HCT116 (cell line): ENCODE data around the gene FCHSD2. TPM values are rescaled to one million over a fixed set of nuclear protein-coding genes. Genes with fewer than 3 reads are reported as not detected.

Source experiments
- ATAC-seq: fragments of 200-7000 bp; cut with Tn5 transposase; 2 replicates; pipeline ENCODE4 v1.9.1; 2020; ENCODE audit warnings: mild to moderate bottlenecking, moderate library complexity
- BruUV-seq: library from RNA; stranded (reverse); fragments of 400-500 nt; replicated peaks from 2 replicates; lab custom pipeline; 2021; lab: Mats Ljungman, UMichigan
- CTCF ChIA-PET: fragments of 300-600 bp; sonication (Branson Sonifier 250); formaldehyde crosslinking; loops from one replicate; lab custom pipeline; 2021; ENCODE audit warnings: antibody characterized with exemption; lab: Charles Lee
- POLR2A ChIA-PET: fragments of 300-600, 350-600 bp; sonication (Branson Sonifier 250); formaldehyde crosslinking; loops from one replicate; lab custom pipeline; 2021; ENCODE audit warnings: antibody characterized with exemption; lab: Charles Lee
- RAD21 ChIA-PET, 2 experiments: fragments of 300-600 bp; sonication (Branson Sonifier 250); formaldehyde crosslinking; loops; one replicate each; lab custom pipeline; 2023; ENCODE audit warnings: low total read pairs in 2 of 2; ENCODE audit not compliant: uncharacterized antibody in 2 of 2, unreplicated experiment in 2 of 2, low non-redundant PET in 1 of 2; lab: Charles Lee
- DNase-seq: peaks from one replicate; pipeline ENCODE4 v3.0.0-alpha.2; 2010; ENCODE audit warnings: low read depth, low spot score
- H2AFZ ChIP-seq: fragments of 200-600 bp; shearing (Covaris generic), sonication (generic); 2 replicates; pipeline ENCODE4 v1.6.1; 2017; ENCODE audit warnings: low read depth, mixed run types, mixed read lengths, antibody characterized with exemption, low read length; ENCODE audit not compliant: poor library complexity, severe bottlenecking
- H3K27ac ChIP-seq: 2 replicates; pipeline ENCODE4 v1.5.1; 2012; ENCODE audit warnings: low read depth, low read length
- H3K27me3 ChIP-seq: fragments of 200-600 bp; sonication (generic); 2 replicates; pipeline ENCODE4 v1.6.1; 2016; ENCODE audit warnings: mixed run types, low read length, mixed read lengths; ENCODE audit not compliant: insufficient read depth
- H3K36me3 ChIP-seq, 2 experiments: fragments of 200-500 bp in 1 of 2; fragments of 200-600 bp in 1 of 2; sonication (Bioruptor generic) in 1 of 2; sonication (generic) in 1 of 2; 2 replicates each; pipeline versions ENCODE4 v1.5.1 to v1.6.1; 2014 to 2016; ENCODE audit warnings: low read length in 2 of 2, inconsistent platforms in 1 of 2, mixed read lengths in 1 of 2, mixed run types in 1 of 2; ENCODE audit not compliant: insufficient read depth in 2 of 2, control insufficient read depth in 1 of 2
- H3K4me1 ChIP-seq, 2 experiments: fragments of 200-600 bp in 1 of 2; sonication (generic) in 1 of 2; 2 replicates each; pipeline versions ENCODE4 v1.5.1 to v1.6.1; 2012 to 2017; ENCODE audit warnings: low read length in 2 of 2, inconsistent platforms in 1 of 2, mild to moderate bottlenecking in 1 of 2, mixed read lengths in 1 of 2, mixed run types in 1 of 2, moderate library complexity in 1 of 2; ENCODE audit not compliant: insufficient read depth in 2 of 2, control insufficient read depth in 1 of 2
- H3K4me2 ChIP-seq: fragments of 200-600 bp; sonication (generic); 2 replicates; pipeline ENCODE4 v1.6.1; 2017; ENCODE audit warnings: mixed run types, low read length, mixed read lengths
- H3K4me3 ChIP-seq, 2 experiments: fragments of 200-600 bp in 1 of 2; sonication (generic) in 1 of 2; replicated peaks in 1 of 2; 2 replicates each; pipeline ENCODE4 v1.5.1; 2011 to 2016; ENCODE audit warnings: low read length in 2 of 2, control low read depth in 1 of 2, low read depth in 1 of 2, mild to moderate bottlenecking in 1 of 2, mixed read lengths in 1 of 2, mixed run types in 1 of 2
- H3K79me2 ChIP-seq: fragments of 200-600 bp; sonication (generic); 2 replicates; pipeline ENCODE4 v1.6.1; 2017; ENCODE audit warnings: mild to moderate bottlenecking, mixed run types, low read length, moderate library complexity, mixed read lengths; ENCODE audit not compliant: insufficient read depth
- H3K9ac ChIP-seq: fragments of 200-600 bp; sonication (generic); 2 replicates; pipeline ENCODE4 v1.6.1; 2016; ENCODE audit warnings: low read length, mixed read lengths
- H3K9me2 ChIP-seq: fragments of 200-600 bp; sonication (generic), shearing (Covaris generic); 2 replicates; pipeline ENCODE4 v1.6.1; 2017; ENCODE audit warnings: mixed run types, mild to moderate bottlenecking, moderate library complexity; ENCODE audit not compliant: insufficient read depth
- H3K9me3 ChIP-seq, 2 experiments: fragments of 200-500 bp in 1 of 2; fragments of 200-600 bp in 1 of 2; sonication (Bioruptor generic) in 1 of 2; sonication (generic) in 1 of 2; 2 replicates each; pipeline ENCODE4 v1.6.1; 2014 to 2017; ENCODE audit warnings: low read length in 2 of 2, mixed read lengths in 2 of 2, inconsistent platforms in 1 of 2, low read depth in 1 of 2, mild to moderate bottlenecking in 1 of 2, mixed run types in 1 of 2, moderate library complexity in 1 of 2; ENCODE audit not compliant: control insufficient read depth in 1 of 2, insufficient read depth in 1 of 2
- H4K20me1 ChIP-seq: fragments of 200-600 bp; sonication (generic), shearing (Covaris generic); 2 replicates; pipeline ENCODE4 v1.6.1; 2017; ENCODE audit warnings: mixed run types, mild to moderate bottlenecking, moderate library complexity; ENCODE audit not compliant: insufficient read depth
- EGR1 ChIP-seq: IDR thresholded peaks from 2 replicates; pipeline ENCODE4 v1.6.1; 2012; ENCODE audit warnings: low read depth
- EZH2phosphoT487 ChIP-seq: fragments of 200-600 bp; IDR thresholded peaks from 2 replicates; pipeline ENCODE4 v1.6.1; 2018; ENCODE audit warnings: antibody characterized with exemption, borderline replicate concordance
- FOSL1 ChIP-seq: IDR thresholded peaks from 2 replicates; pipeline ENCODE4 v1.6.1; 2012; ENCODE audit warnings: low read depth
- MAX ChIP-seq: IDR thresholded peaks from 2 replicates; pipeline ENCODE4 v1.6.1; 2012
- POLR2AphosphoS5 ChIP-seq: IDR thresholded peaks from 2 replicates; pipeline ENCODE4 v1.6.1; 2011; ENCODE audit warnings: mild to moderate bottlenecking, low read depth, low read length, moderate library complexity
- RAD21 ChIP-seq: IDR thresholded peaks from 2 replicates; pipeline ENCODE4 v1.6.1; 2012; ENCODE audit warnings: low read depth, mild to moderate bottlenecking
- SIN3A ChIP-seq: IDR thresholded peaks from 2 replicates; pipeline ENCODE4 v1.6.1; 2012; ENCODE audit warnings: low read depth
- SP1 ChIP-seq: IDR thresholded peaks from 2 replicates; pipeline ENCODE4 v1.6.1; 2012; ENCODE audit warnings: low read depth
- TCF7L2 ChIP-seq: IDR thresholded peaks from 2 replicates; pipeline ENCODE4 v1.7.0; 2011; ENCODE audit warnings: borderline replicate concordance, inconsistent platforms; ENCODE audit not compliant: insufficient read depth, insufficient read length; ENCODE audit errors: extremely low read depth
- ZFX ChIP-seq: fragments of 450-650 bp; IDR thresholded peaks from 2 replicates; pipeline ENCODE4 v1.6.1; 2017
- ZNF274 ChIP-seq: fragments of 200-500 bp; sonication (Bioruptor generic); IDR thresholded peaks from 2 replicates; pipeline ENCODE4 v1.6.1; 2014; ENCODE audit warnings: mild to moderate bottlenecking, low read depth, low read length, inconsistent platforms
- intact Hi-C: fragments of 100-400 bp; cut with micrococcal nuclease; formaldehyde crosslinking; loops from 2 replicates; pipeline ENCODE4 v1.10.0; 2022
- total RNA-seq: library from RNA; stranded (reverse); gene quantifications from one replicate; pipeline ENCODE4 v1.2.1, GENCODE V29; 2021; ENCODE audit not compliant: unreplicated experiment
- TF ChIP-seq, protein P1 (sequence below): IDR thresholded peaks from 2 replicates; pipeline ENCODE4 v1.6.1; 2012
- TF ChIP-seq, protein P2 (sequence below): IDR thresholded peaks from 2 replicates; pipeline ENCODE4 v1.6.1; 2011; ENCODE audit warnings: mild to moderate bottlenecking, low read length, moderate library complexity; ENCODE audit not compliant: insufficient replicate concordance; ENCODE audit errors: extremely low read depth
- TF ChIP-seq, protein P3 (sequence below), 3 experiments: fragments of 200-600 bp in 1 of 3; sonication (generic) in 1 of 3; IDR thresholded peaks in 2 of 3; conservative IDR thresholded peaks in 1 of 3; 2 replicates each; pipeline ENCODE4 v1.5.1; 2012 to 2017; ENCODE audit warnings: low read depth in 2 of 3, low read length in 2 of 3, antibody characterized with exemption in 1 of 3, borderline replicate concordance in 1 of 3, control low read depth in 1 of 3, mild to moderate bottlenecking in 1 of 3, mixed read lengths in 1 of 3, mixed run types in 1 of 3, moderate library complexity in 1 of 3; ENCODE audit not compliant: insufficient read depth in 1 of 3

FCHSD2 gene
- total RNA-seq, 1 experiment from 2014 or later = 15.0 TPM

GRCh38 chr11:73176145-73176873, 34.2 kb upstream of the FCHSD2 start:
- no peak for ATAC-seq
- POLR2A ChIA-PET = no interaction called here
- DNase-seq = no peak

More at GRCh38 chr11:73176145-73176873, 34.2 kb upstream of the FCHSD2 start:
- no peaks in the 10 kb centered on the region for H3K9me2 ChIP-seq
- intact Hi-C loops = loop anchor here (5.0 kb wide), 1 partner anchor 589 kb away; no protein-coding TSS in a partner anchor
- ChIA-PET RAD21 (interaction anchor here (0.7 to 1.9 kb wide), 2 partner anchors 345 to 1271 kb away, joined by 3 to 14 read pairs; no protein-coding TSS in a partner anchor), CTCF (interaction anchor here (1.6 to 6.7 kb wide), 4 partner anchors 34 to 492 kb away, joined by 9 to 79 read pairs (median 11); partner anchors contain the start of gene FCHSD2)
- no peaks in the 10 kb centered on the region for H3K36me3 ChIP-seq
- H3K9ac ChIP-seq = no peak overlapping the region
- H3K4me3 ChIP-seq = no peak overlapping the region
- no peaks in the 10 kb centered on the region for H3K9me3 ChIP-seq
- peaks cover 0 to 11% of the 10 kb centered on the region in 2 experiments; a peak in 1 of 4 replicates for H3K4me1 ChIP-seq
- no TSS peak for BruUV-seq
- H3K79me2 ChIP-seq = no peaks in the 10 kb centered on the region
- H4K20me1 ChIP-seq = no peaks in the 10 kb centered on the region
- H2AFZ ChIP-seq = no peak overlapping the region
- TF ChIP-seq, protein P1, sequence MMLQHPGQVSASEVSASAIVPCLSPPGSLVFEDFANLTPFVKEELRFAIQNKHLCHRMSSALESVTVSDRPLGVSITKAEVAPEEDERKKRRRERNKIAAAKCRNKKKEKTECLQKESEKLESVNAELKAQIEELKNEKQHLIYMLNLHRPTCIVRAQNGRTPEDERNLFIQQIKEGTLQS = no peak
- no peak for TF ChIP-seq RAD21
- no peak for TF ChIP-seq EGR1
- TF ChIP-seq, protein P2, sequence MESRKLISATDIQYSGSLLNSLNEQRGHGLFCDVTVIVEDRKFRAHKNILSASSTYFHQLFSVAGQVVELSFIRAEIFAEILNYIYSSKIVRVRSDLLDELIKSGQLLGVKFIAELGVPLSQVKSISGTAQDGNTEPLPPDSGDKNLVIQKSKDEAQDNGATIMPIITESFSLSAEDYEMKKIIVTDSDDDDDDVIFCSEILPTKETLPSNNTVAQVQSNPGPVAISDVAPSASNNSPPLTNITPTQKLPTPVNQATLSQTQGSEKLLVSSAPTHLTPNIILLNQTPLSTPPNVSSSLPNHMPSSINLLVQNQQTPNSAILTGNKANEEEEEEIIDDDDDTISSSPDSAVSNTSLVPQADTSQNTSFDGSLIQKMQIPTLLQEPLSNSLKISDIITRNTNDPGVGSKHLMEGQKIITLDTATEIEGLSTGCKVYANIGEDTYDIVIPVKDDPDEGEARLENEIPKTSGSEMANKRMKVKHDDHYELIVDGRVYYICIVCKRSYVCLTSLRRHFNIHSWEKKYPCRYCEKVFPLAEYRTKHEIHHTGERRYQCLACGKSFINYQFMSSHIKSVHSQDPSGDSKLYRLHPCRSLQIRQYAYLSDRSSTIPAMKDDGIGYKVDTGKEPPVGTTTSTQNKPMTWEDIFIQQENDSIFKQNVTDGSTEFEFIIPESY = no peak
- TF ChIP-seq EZH2phosphoT487 = no peak
- no peak for TF ChIP-seq ZFX
- TF ChIP-seq, protein P3, sequence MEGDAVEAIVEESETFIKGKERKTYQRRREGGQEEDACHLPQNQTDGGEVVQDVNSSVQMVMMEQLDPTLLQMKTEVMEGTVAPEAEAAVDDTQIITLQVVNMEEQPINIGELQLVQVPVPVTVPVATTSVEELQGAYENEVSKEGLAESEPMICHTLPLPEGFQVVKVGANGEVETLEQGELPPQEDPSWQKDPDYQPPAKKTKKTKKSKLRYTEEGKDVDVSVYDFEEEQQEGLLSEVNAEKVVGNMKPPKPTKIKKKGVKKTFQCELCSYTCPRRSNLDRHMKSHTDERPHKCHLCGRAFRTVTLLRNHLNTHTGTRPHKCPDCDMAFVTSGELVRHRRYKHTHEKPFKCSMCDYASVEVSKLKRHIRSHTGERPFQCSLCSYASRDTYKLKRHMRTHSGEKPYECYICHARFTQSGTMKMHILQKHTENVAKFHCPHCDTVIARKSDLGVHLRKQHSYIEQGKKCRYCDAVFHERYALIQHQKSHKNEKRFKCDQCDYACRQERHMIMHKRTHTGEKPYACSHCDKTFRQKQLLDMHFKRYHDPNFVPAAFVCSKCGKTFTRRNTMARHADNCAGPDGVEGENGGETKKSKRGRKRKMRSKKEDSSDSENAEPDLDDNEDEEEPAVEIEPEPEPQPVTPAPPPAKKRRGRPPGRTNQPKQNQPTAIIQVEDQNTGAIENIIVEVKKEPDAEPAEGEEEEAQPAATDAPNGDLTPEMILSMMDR (IDR thresholded peaks at IDR 0.05 in 2 of 3, conservative IDR thresholded peaks at IDR 0.05 in 1 of 3; ENCODE audit: borderline replicate concordance in 1 of 3, insufficient read depth in 1 of 3, low read depth in 2 of 3, low read length in 2 of 3) = no peak
- no peak for TF ChIP-seq TCF7L2
- TF ChIP-seq SIN3A = no peak
- no peak for TF ChIP-seq FOSL1
- TF ChIP-seq POLR2AphosphoS5 = no peak
- no peak for TF ChIP-seq SP1
- TF ChIP-seq ZNF274 = no peak
- TF ChIP-seq MAX = no peak
- H3K27me3 ChIP-seq = no peaks in the 10 kb centered on the region
- no peak overlapping the region for H3K27ac ChIP-seq
- H3K4me2 ChIP-seq = no peak overlapping the region
